ENCODE data around the gene C22orf23.
"Not testable (repeated sequence)": the region's sequence is repeated elsewhere in the genome, so short reads cannot be mapped to it uniquely, and the experiment has no call there.

The C22orf23 gene

DNA sequence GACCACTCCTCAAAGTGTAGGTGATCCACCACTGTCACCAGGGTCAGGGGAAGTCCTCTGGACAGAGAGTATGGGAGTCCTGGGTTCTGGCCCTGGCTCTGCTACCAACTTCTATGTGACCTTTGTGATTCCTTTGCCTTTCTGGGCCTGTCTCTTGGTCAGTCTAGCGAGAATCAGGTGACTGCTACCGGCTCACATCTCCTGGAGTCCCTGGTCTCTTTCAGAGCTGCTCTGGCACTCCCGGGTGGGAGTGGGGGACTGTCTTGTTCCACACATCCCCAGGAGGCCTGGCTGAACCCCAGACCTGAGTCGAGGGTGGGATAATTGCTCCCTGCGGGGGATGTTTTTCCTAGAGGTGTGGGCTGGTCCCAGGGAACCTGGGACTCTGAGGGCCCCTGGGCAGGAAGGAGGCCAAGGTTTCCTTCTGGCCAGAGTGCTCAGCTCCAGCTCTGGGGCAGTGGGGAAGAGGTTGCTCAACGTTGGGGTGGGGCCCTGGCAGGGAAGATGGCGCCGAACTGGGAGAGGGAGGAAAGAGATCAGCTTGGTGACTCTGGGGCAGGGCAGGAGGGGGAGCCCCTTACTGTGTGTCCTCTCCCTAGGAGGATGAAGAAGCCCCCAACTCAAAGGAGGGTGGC lies 28.9 kb upstream of the C22orf23 start:
- no peak for DNase-seq

DNA sequence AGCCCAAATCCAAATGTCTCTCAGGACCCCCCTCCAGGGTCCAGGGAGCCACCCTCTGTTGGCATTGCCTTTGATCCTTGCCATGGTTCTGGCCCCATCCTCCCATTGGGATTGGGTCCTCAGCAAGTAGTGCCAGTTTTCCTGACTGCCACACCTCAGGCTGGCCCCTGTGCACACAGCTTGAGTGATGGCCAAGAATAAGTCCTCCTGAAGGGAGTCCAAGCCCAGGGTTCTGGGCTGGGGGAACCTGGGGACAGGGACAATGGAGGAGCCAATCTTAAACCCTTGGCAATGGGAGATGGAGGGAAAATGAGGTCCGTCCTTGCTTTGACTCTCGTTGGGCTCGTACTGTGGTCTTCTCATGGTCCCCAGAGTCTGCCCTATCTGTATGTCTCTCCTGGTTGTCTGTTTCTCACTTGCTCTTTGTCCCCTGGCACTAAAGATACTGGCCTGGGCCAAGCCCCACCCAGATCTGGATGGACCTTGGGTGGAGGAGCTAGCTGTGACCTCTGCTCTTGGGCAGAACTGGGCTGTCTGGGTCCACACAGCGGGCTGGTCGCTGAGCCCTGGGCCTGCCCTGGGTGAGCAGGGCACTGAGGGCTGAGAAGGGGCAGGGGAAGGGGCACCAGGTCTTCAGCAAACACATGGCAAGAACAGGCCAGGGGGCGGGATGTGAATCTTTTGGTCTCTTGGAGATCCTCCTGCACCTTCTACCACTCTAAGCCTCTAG lies 28.0 kb upstream of the C22orf23 start:
- DNase-seq: no peak

DNA sequence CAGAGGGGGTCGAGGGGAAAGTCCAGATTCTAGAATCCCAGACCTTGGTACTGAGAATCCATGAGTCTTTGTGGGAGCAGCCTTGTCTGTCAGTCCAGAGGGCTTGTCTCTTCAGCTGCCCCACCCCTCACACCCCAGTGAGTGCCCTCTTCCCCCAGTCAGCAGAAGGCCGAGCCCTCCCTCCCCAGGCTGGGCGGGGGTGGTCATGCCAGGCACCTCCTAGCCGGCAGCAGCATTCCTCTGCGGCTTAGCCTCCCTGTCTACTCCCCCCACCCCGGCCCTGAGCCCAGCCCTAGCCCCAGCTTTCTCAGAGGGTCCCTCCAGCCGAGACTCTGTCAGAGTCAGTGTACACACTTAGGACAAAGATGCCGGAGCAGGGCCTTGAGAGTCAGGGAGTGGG lies 26.4 kb upstream of the C22orf23 start:
- DNase-seq: no peak

DNA sequence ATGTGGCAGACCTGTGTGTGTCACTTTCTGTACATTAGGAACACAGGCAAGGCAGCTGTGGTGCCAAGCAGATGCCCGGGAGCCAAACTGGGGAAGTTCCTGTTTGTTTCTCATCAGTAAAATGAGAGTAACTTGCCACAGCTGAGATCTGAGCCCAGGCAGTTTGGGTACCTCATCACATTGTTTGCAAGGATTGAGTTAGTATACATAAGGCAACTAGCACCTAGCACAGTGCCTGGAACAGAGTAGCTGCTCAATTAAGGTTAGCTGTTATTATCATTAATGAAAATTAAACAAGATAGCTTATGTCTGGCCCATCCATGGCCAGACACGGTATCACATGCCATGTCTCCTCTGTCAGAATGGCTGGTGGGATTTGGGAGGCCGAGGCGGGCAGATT lies 23.1 kb upstream of the C22orf23 start:
- no peak for DNase-seq

DNA sequence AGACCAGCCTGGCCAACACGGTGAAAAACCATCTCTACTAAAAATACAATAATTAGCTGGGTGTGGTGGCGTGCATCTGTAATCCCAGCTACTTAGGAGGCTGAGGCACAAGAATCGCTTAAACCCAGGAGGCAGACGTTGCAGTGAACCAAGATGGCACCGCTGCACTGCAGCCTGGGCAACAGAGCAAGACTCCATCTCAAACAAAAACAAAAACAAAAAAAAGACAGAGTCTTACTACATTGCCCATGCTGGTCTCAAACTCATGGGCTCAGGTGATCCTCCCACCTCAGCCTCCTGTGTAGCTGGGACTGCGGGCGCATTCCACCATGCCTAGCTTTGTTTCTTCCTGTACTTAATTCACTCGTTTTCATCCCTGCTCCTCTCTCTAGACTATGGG lies 22.6 kb upstream of the C22orf23 start:
- not testable (repeated sequence) for DNase-seq

DNA sequence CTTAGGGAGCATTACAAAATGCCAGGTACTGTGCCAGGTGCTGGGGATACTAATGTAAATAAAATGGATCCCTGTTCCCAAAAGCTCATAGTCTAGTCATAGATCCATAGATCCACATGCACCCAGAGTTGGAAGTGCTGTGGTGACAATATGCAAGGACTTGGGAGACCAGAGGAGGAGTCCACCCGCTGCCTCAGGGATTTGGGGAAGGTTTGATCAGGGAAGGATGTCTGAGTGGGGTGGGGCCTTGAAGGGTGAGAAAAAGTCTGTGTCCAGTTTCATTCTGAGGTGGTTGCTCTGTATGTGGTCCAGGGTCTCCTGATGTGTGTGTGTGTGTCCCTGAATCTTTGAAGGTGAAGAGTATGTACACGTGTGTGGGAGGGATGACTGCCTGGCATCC lies 21.8 kb upstream of the C22orf23 start:
- no peak for DNase-seq

DNA sequence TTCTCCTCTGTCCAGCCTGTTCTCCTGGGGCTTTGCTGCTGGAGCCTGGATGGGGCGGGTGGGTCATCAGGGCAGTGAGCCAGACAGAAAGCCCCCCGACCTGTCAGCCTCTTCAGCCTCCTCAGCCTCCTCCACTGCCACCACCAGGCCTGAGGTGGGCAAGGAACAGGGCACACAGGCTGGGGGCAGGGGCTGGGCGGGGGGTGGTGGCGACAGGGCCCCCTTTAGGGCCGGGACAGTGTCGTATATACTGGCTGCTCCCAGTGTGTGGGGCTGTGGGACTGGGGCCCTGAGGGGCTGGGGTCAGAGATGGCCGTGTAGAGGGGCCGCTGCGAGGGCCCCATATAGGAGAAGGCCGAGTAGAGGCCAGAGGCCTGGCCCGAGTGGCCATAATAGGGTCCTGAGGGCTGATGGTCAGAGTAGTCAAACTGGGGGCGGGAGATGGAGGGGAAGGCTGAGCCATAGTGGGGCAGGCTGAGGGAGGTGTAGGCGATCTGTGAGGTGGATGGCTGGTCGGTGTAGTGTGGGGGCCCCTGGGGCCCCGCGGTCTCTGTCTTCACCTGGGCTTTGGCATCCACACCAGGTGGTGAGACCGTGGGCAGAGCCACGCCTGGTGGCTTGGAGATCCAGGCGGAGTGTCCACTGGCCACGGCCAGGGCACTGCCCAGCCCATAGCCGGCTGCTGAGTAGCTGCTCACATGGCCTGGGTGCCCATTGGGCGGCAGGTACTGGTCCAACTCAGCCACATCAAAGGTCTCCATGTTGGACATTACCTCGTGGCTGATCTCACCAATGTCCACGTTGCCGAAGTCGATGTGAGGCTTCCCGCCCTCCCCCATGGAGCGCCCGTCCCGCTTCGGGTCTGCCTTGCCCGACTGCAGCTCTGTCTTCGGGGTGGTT lies 20.1 kb upstream of the C22orf23 start:
- no peak for DNase-seq

DNA sequence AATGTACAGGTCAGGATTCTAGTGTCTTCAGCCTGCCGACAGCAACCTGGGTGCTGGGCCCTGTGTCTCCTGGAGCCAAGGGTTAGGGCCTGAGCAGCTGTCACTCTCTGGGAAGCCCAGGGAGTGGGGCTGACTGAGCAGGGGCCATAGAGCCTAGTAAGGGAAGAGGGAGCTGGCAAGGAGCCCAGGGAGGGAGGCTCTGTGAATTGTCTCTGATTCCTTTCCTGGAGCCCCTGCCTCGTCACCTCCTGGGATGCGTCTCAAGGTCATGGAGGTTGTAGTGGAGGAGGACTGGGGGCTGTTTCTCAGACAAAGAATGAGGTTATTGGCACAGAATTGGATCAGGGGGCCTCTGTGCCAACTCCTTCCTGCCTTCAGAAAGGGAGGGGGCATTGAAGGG lies 19.1 kb upstream of the C22orf23 start:
- DNase-seq: no peak

DNA sequence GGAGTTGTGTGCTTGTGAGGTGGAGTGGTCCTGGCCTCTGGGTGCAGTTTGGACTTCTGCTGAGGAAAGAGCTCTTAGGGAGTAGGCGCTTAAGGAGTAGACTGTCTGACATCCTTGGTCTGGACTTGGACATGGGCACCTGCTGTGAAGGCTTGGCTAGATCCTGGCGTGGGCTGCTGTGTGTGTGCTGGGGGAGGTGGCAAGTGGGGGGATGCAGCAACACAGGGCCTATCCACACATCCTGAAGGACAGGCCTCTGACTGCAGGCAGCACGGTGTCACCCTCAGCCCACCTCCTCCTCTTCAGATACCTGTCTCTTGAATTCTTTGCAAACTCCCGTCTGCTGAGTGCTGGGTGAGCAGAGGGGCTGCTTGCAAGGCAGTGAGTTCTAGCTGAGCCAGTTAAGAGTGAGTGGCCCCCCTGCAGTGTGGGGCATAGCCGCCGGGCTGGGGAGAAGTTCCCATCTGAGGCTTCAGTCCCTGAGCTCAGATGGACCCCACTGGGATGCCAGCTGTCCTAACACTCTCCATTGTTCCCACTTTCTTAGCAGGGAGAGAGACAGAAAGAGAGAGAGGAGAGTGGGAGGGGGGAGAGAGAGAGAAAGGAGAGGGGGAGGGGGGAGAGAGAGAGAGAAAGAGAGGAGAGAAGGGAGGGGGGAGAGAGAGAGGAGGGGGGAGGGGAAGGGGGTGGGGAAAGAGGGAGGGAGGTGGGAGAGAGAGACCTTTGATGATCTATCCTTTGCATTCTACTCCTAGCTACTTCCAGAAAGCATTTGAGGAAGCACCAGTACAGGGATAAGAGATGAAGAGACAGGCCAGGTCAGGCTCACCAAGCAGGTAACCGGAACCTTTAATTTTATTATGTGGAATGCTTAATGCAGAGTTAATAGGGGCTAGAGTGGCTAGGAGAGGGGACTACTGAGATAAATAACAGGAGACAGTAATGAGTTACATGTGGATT lies 18.4 kb upstream of the C22orf23 start:
- no peak for DNase-seq

DNA sequence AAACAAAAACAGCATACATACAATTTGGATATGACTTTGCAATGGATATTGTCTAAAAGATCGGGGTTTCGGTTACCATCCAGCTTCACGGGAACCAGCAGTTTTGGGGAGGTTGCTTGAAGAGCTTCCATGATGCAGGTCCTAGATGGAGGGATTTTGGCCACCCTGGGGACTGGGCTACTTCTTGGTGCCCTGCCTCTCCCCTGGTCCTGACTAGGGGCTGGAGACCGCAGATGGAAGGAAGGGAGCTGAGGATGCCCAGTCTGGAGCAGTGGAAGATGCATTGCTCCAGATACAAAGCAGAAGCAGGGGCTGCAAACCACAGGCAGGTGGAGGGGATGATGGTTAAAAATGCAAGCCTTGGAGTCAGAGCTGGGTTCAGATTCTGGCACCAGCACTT lies 17.5 kb upstream of the C22orf23 start:
- DNase-seq: no peak

DNA sequence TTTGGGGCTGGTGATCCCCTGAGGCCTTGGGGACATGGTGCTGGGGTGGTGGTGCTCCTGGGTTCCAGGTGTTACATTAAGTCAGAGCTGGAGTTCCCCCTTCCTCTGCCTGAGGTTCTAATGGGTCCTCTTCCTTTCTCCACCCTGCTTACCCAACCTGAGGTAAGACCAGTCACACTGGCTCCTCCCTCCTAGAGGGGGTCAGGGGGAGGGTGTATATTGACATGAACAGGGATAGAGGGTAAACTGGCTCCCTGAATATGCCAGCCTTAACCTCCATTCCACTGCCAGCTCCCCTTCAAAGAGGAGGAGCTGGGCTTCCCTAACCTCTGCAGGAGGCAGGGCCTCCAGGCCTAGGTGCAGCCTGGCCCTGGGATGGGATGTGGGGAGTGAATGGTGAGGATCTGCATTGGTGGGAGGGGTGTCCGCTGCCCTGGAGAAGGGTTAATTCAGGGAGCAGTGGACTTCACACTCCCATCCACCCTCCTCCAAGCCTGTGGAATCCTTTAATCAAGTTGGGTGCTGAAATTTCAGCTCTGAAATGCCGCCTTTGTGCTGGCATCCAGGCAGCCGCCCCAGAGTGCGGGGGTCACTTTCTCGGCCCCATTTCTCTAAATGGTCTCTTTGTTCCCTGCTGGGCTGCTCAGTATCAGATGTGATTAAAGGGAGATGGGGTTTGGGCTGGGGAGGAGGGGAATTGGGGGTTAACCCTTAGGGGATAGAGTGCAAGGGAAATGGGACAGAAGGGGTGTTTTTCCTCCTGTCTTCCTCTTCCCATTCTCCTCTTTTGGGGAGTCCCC lies 15.3 kb upstream of the C22orf23 start:
- no peak for DNase-seq

DNA sequence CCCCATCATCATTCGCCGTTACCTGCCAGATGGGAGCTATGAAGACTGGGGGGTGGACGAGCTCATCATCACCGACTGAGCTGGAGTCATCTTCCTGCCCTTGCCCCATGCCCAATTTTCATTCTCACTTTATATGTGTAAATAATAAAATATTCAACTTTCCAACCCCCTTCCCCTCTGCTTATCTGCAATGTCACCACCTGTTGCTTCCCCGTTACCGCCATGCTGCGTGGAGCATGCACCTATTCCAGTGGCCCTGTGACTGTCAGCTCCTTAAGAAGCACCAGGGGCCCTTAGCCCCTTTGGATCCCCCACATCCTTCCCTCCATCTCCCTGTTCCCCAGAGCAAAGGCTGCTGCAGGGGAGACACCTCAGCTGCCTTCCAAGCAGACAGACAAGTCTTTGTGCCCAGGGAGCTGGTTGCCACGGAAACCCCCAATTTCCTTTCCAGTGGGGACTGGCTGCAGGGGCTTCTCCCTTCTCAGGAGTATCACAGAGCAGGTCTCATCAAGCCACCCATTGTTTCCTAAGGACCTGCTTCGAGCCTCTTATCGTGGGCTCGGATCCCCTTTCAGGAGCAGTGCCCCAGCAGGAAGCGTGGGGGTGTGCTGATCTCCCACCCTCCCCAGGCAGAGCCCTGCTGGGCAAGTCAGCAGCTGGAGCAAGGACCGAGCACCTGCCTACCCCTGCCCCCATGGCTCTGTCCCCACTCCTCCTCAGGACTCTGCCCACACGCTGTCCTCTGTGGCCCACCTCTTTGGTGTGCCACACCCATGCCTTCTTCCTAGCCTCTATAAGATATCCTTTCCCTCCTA lies 14.4 kb upstream of the C22orf23 start:
- no peak for DNase-seq

DNA sequence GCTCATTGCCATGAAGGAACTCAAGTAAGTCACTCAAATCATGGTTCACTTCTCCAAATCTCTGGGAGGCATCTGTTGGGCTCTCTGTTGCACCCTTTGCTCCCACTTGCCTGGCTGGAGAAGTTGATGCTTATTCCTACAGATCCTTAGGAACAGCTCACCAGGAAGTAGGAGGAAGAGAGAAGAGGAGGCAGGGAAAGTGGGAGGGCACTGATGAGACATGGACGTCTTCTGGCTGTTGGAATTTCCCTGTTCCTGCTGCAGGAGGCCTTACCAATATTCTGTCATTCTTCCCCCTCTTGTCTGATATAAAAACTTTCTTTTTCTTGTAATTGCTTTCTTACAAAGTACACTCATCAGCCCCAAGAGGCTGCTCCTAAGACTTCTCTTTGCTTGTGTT lies 13.7 kb upstream of the C22orf23 start:
- DNase-seq: no peak

DNA sequence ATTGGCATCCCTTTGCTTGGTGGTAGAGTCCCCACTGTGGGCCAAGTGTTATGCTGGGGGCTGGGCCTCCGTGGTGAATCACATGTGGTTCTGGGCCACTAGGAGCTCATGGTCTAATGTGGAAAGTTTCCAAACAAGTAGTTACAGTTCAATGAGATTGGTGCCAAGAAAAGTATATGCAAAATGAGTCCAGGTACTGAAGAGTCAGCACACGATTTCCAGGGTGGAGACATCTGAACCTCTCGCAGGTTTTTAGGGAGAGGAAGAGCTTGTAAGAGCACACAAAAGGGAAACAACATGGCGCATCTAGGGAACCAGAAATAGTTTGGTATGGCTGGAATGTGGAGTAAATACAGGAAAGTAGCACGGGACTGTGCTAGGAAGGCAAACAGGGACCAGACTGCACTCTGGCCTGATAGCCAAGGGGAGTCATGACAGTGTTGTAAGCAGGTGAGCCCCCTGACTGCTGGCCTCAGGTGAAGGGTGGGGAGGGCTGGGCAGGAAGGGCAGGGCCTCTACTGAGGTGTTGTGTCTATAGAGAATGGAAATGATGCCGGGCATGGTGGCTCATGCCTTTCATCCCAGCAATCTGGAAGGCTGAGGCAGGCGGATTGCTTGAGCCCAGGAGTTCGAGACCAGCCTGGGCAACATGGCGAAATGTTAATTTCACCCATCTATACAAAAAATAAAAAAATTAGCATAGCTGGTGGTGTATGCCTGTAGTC lies 12.7 kb upstream of the C22orf23 start:
- no peak for DNase-seq

DNA sequence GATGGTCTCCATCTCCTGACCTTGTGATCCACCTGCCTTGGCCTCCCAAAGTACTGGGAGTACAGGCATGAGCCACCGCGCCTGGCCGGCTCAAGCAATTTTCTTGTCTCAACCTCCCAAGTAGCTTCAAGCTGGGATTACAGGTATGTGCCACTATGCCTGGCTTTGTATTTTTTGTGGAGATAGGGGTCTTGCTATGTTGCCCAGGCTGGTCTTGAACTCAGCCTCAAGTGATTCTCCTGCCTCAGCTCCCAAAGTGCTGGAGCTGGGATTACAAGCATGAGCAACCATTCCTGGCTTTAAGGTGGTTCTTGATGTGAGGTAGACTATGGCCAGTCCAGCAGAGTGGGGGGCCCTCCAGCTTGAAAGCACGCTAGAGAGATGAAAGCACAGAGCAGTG lies 7.7 kb upstream of the C22orf23 start:
- no peak for DNase-seq

DNA sequence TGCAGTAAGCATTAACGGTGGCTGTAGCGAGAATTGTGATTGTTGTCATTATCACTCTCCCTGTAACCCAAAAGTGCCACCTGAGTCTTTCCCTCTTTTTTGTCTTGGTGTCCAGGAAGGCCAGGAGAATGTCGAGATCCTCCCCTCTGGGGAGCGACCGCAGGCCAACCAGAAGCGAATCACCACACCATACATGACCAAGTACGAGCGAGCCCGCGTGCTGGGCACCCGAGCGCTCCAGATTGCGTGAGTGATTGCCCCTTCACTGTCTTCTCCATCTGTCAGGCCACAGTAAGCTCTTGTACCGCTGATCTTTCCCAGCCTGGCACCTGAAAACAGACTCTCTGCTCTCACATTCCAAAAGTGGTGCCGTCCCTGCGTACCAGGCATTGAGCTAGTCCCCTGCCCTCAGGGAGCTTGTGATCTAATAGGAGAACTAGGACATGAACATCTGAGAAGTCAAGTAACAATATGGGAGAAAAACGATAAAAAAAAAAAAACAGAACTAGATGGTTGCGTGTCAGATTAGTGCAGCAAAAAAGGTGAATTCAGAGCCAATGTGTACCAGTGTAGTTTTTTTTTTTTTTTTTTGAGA lies 5.9 kb upstream of the C22orf23 start:
- no peak for DNase-seq

DNA sequence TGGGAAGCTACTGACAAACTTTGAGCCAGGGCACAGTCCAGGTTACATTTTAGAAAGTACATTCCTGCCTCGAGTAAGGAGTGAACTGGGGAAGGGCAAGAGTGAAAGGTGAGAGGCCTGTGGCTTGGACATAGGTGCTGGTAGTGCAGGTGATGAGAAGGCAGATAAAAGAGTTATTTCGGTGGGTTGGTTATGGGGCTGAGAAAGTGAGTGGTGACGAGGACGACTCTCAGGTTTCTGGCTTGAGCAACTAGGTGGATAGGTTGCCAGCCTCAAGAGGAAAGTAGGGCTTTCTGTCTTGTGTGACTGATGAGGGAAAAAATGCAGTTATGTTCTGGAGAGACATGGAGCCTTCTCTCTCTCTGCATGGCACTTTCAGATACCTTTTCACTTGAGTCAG lies 3.8 kb upstream of the C22orf23 start:
- DNase-seq: no peak

DNA sequence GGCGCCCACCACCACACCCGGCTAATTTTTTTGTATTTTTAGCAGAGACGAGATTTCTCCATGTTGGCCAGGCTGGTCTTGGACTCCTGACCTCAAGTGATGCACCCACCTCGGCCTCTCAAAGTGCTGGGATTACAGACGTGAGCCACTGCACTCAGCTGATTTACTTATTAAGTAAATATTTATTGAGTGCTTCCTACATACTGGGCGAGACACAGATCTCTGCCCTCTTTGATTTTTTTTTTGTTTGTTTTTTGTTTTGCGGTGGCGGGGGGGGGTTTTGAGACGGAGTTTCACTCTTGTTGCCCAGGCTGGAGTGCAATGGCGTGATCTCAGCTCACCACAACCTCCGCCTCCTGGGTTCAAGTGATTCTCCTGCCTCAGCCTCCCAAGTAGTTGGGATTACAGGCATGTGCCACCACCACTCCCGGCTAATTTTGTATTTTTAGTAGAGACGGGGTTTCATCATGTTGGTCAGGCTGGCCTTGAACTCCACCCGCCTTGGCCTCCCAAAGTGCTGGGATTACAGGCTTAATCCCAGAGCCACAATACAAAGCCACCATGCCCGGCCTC lies 2.5 kb upstream of the C22orf23 start:
- not testable (repeated sequence) for DNase-seq

DNA sequence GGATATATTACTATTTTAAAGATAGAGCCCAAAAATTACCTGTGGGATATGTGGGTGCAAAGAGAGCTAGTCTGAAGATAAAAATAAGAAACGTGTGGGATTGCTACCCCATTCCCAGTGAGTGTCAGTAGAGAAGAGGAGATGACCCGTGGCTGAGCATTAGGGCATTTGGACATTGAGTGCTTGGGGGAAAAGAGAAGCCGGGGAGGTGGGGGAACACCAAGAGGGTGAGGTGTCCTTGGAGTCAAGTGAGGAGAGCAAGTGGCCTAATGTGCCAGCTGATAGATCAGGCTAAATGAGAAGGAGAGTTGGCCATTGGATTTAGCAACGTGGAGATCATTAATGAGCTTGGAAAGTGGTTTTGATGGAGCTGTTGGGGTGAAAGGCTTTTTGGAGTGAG lies 1.3 kb upstream of the C22orf23 start:
- DNase-seq: no peak
